MM.1S (cell line): ENCODE results near the gene ARHGAP32.

Experiments
- DNase-seq: peaks from one replicate; pipeline ENCODE4 v3.0.0-alpha.2; 2015
- H2AFZ ChIP-seq: fragments of 300-600 bp; sonication (generic); 2 replicates; pipeline ENCODE4 v1.6.0; 2016; ENCODE audit warnings: antibody characterized with exemption, low read length
- H3F3A ChIP-seq: fragments of 300-600 bp; sonication (generic); 2 replicates; pipeline ENCODE4 v1.6.1; 2016; ENCODE audit warnings: mild to moderate bottlenecking, antibody characterized with exemption, low read length, moderate library complexity, mixed read lengths; ENCODE audit not compliant: insufficient read depth
- H3K27ac ChIP-seq: fragments of 300-600 bp; sonication (generic); 2 replicates; pipeline ENCODE4 v1.5.1; 2016; ENCODE audit warnings: mild to moderate bottlenecking, low read length
- H3K27me3 ChIP-seq: fragments of 300-600 bp; sonication (generic); replicated peaks from 2 replicates; pipeline ENCODE4 v1.6.0; 2016; ENCODE audit warnings: low read length; ENCODE audit not compliant: insufficient read depth
- H3K36me3 ChIP-seq: fragments of 300-600 bp; sonication (generic); replicated peaks from 2 replicates; pipeline ENCODE4 v1.6.1; 2016; ENCODE audit warnings: mild to moderate bottlenecking, low read length, mixed read lengths; ENCODE audit not compliant: insufficient read depth
- H3K4me1 ChIP-seq: fragments of 300-600 bp; sonication (generic); 2 replicates; pipeline ENCODE4 v1.6.1; 2016; ENCODE audit warnings: low read length, mixed read lengths
- H3K4me2 ChIP-seq: fragments of 300-600 bp; sonication (generic); 2 replicates; pipeline ENCODE4 v1.6.0; 2016; ENCODE audit warnings: low read depth, low read length
- H3K4me3 ChIP-seq: fragments of 300-600 bp; sonication (generic); 2 replicates; pipeline ENCODE4 v1.5.1; 2016; ENCODE audit warnings: low read length, mixed read lengths
- H3K79me2 ChIP-seq: fragments of 300-600 bp; sonication (generic); 2 replicates; pipeline ENCODE4 v1.6.1; 2016; ENCODE audit warnings: mixed run types, low read length, mixed read lengths
- H3K9ac ChIP-seq: fragments of 300-600 bp; sonication (generic); 2 replicates; pipeline ENCODE4 v1.6.1; 2016; ENCODE audit warnings: low read length, mixed read lengths
- H3K9me2 ChIP-seq: fragments of 300-600 bp; sonication (generic); replicated peaks from 2 replicates; pipeline ENCODE4 v1.6.1; 2016; ENCODE audit warnings: mild to moderate bottlenecking, low read length, mixed read lengths; ENCODE audit not compliant: insufficient read depth
- H3K9me3 ChIP-seq: fragments of 300-600 bp; sonication (generic); replicated peaks from 2 replicates; pipeline ENCODE4 v1.6.1; 2016; ENCODE audit warnings: mild to moderate bottlenecking, low read length, mixed read lengths; ENCODE audit not compliant: insufficient read depth
- H4K20me1 ChIP-seq: fragments of 300-600 bp; sonication (generic); 2 replicates; pipeline ENCODE4 v1.6.1; 2016; ENCODE audit warnings: mild to moderate bottlenecking, low read length, moderate library complexity, mixed read lengths; ENCODE audit not compliant: insufficient read depth
- EZH2 ChIP-seq: fragments of 300-600 bp; sonication (generic); optimal IDR thresholded peaks from 2 replicates; pipeline ENCODE3; 2017; ENCODE audit warnings: low read depth, mild to moderate bottlenecking, antibody characterized with exemption, low read length, mixed read lengths
- EZH2phosphoT487 ChIP-seq: fragments of 300-600 bp; sonication (generic); IDR thresholded peaks from 2 replicates; pipeline ENCODE4 v1.6.1; 2018; ENCODE audit warnings: antibody characterized with exemption, low read length
- TF ChIP-seq, protein P1 (sequence below): fragments of 300-600 bp; sonication (generic); IDR thresholded peaks from 2 replicates; pipeline ENCODE4 v1.5.1; 2016; ENCODE audit warnings: antibody characterized with exemption, low read length, mixed read lengths

The ARHGAP32 gene

GRCh38 chr11:129223701-129224149 lies 31.6 kb upstream of the ARHGAP32 start:
- Histone ChIP-seq H3K4me1 (no peaks in the 10 kb centered on the region), H3K9me2 (no peaks in the 10 kb centered on the region), H3K4me3 (no peak overlapping the region), H3K36me3 (no peaks in the 10 kb centered on the region), H3K27me3 (no peaks in the 10 kb centered on the region), H3K9me3 (0 out of 2 replicates have a peak, but pooled peaks cover 4% of the 10 kb centered on the region), H4K20me1 (no peaks in the 10 kb centered on the region), H3K79me2 (no peaks in the 10 kb centered on the region), H3K9ac (no peak overlapping the region), H3F3A (no peaks in the 10 kb centered on the region), H3K27ac (no peak overlapping the region), H2AFZ (no peak overlapping the region), H3K4me2 (no peak overlapping the region)
- DNase-seq, result no peak
- TF ChIP-seq EZH2 (no peak), EZH2phosphoT487 (no peak)

DNA sequence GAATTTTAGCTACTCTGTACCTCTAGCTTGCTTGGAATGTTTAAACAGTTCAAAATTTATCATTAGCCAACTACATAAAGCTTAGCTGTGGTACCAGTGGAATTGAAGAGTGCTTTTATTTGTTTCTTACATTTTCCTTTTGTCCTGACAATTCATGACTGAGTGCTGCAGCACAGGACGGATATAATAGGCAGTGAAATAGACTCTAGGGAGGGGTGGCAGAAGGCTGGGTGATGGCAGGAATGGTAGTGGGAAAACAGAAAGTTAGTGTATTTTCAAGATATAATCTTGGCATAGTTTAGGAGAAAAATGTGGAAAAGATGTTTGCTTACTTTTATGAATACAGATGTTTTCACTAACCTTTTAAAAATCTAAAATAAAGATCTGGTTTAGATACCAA lies 31.1 kb upstream of the ARHGAP32 start:
- no peaks in the 10 kb centered on the region for H3K36me3 ChIP-seq
- DNase-seq, result no peak
- 0 out of 2 replicates have a peak, but pooled peaks cover 4% of the 10 kb centered on the region for H3K9me3 ChIP-seq
- H3K9me2 ChIP-seq, result no peaks in the 10 kb centered on the region
- no peak overlapping the region for H3K27ac ChIP-seq
- TF ChIP-seq EZH2phosphoT487 (no peak), EZH2 (no peak)
- TF ChIP-seq, protein P1, sequence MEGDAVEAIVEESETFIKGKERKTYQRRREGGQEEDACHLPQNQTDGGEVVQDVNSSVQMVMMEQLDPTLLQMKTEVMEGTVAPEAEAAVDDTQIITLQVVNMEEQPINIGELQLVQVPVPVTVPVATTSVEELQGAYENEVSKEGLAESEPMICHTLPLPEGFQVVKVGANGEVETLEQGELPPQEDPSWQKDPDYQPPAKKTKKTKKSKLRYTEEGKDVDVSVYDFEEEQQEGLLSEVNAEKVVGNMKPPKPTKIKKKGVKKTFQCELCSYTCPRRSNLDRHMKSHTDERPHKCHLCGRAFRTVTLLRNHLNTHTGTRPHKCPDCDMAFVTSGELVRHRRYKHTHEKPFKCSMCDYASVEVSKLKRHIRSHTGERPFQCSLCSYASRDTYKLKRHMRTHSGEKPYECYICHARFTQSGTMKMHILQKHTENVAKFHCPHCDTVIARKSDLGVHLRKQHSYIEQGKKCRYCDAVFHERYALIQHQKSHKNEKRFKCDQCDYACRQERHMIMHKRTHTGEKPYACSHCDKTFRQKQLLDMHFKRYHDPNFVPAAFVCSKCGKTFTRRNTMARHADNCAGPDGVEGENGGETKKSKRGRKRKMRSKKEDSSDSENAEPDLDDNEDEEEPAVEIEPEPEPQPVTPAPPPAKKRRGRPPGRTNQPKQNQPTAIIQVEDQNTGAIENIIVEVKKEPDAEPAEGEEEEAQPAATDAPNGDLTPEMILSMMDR, result no peak
- no peaks in the 10 kb centered on the region for H3F3A ChIP-seq
- no peaks in the 10 kb centered on the region for H3K4me1 ChIP-seq
- H3K27me3 ChIP-seq, result no peaks in the 10 kb centered on the region
- no peak overlapping the region for H3K9ac ChIP-seq
- no peak overlapping the region for H3K4me2 ChIP-seq
- no peaks in the 10 kb centered on the region for H3K79me2 ChIP-seq
- no peak overlapping the region for H2AFZ ChIP-seq
- H4K20me1 ChIP-seq, result no peaks in the 10 kb centered on the region
- no peak overlapping the region for H3K4me3 ChIP-seq

DNA sequence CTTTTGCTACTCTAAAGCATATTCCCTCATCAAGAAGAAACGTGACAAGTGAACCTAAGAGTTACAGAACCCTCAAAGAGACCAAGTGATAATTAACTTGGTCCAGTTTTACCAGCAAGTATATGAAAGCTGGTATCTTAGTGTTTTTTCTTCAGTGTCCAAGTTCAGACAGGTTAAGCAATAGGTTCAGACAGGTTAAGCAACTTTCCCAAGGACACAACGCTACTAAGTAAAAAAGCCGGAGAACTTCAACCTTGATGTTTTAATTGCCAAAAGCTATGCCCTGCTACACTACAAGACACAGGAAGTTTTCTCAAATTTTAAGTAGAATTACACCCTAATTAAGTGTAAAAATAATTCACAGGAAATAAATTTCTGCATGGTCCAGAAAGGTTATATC lies 30.0 kb upstream of the ARHGAP32 start:
- Histone ChIP-seq H3K4me3 (no peak overlapping the region), H3K27ac (no peak overlapping the region), H3F3A (no peaks in the 10 kb centered on the region), H3K79me2 (no peaks in the 10 kb centered on the region), H3K36me3 (no peaks in the 10 kb centered on the region), H3K9ac (no peak overlapping the region), H3K9me2 (no peaks in the 10 kb centered on the region), H3K4me1 (no peaks in the 10 kb centered on the region), H3K27me3 (no peaks in the 10 kb centered on the region), H4K20me1 (no peaks in the 10 kb centered on the region), H3K9me3 (no peaks in the 10 kb centered on the region), H2AFZ (no peak overlapping the region), H3K4me2 (no peak overlapping the region)
- DNase-seq, result no peak
- TF ChIP-seq EZH2phosphoT487, result no peak
- TF ChIP-seq, protein P1, result no peak

DNA sequence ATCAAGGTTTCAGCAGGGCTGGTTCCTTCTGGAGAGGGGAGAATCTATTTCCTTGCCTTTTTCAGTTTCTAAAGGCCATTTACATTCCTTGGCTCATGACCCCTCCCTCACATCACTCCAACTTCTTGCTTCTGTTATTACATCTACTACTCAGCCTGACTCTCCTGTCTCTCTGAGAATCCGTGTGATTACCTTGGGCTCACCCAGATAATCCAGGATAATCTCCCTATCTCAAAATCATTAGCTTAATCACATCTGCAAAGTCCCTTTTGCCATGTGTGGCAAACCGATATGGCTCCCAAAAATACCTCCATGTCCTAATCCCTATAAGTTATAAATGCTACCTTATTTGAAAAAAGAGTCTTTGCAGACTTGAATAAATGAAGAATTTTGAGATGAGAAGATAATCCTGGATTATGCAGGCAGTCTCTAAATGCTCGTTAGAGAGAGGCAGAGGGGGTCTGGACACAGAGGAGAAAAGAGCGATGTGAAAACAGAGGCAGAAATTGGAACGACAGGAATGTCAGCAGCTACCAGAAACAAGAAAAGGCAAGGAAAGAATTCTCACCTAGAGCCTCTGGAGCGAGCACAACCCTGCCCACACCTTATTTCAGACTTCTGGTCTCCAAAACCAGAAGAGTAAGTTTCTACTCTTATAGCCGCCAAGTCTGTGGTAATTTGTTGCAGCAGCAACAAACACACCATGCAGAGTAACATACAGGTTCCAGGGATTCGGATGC lies 23.6 kb upstream of the ARHGAP32 start:
- H3K9ac ChIP-seq, result no peak overlapping the region
- H3K27me3 ChIP-seq, result no peaks in the 10 kb centered on the region
- DNase-seq, result no peak
- H2AFZ ChIP-seq, result no peak overlapping the region
- TF ChIP-seq, protein P1, result no peak
- TF ChIP-seq EZH2phosphoT487, result no peak
- H3K4me3 ChIP-seq, result no peak overlapping the region
- H3K36me3 ChIP-seq, result no peaks in the 10 kb centered on the region
- no peaks in the 10 kb centered on the region for H3K79me2 ChIP-seq
- no peaks in the 10 kb centered on the region for H4K20me1 ChIP-seq
- H3K9me3 ChIP-seq, result no peaks in the 10 kb centered on the region
- H3K27ac ChIP-seq, result no peak overlapping the region
- H3K4me2 ChIP-seq, result no peak overlapping the region
- no peaks in the 10 kb centered on the region for H3F3A ChIP-seq
- no peaks in the 10 kb centered on the region for H3K4me1 ChIP-seq
- no peaks in the 10 kb centered on the region for H3K9me2 ChIP-seq
